ENCODE results near the gene MRNIP.

The MRNIP gene

DNA sequence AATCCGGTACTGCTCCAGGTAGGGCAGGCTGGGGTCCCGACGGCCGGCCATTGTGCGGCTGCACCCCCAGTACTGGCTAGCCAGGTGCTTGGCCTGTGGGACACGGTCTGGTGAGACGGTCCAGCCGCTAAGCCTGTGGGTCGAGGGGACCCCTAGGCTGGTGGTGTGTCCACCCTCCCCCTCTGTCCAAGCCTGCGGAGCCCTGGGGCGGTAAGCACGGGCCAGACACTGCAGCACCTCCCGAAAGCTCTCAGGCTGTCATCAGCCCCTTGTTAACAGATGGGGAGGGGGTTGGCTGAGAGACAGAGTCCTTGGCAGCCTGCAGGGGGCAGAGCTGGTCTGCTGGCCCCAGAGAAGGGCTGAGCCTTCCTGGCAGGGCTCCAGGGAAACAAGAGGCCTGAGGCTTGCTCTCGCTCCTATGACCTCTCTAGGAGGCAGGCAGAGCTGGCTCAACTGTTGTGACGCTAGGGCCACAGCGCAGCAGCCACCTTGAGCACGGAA, 11.8 kb upstream of the MRNIP start:
- TF ChIP-seq SUZ12 (IDR thresholded peaks at IDR 0.05; ENCODE audit: extremely low read depth, insufficient read depth, insufficient read length) (no peak), YY1 (IDR thresholded peaks at IDR 0.05; ENCODE audit: insufficient read depth, insufficient read length) (no peak), ZNF274 (IDR thresholded peaks at IDR 0.05; ENCODE audit: low read depth, low read length) (no peak)
- H3K27me3 ChIP-seq (ENCODE audit: insufficient read depth, insufficient read length): no peaks in the 10 kb centered on the region
- H3K36me3 ChIP-seq (ENCODE audit: insufficient read depth, insufficient read length, low read length): peaks cover 91% of the 10 kb centered on the region
- DNase-seq (ENCODE audit: low read depth, low spot score): peak; percentile 23
- no peaks in the 10 kb centered on the region for H3K9me3 ChIP-seq (ENCODE audit: insufficient read depth, low read length)
- peaks cover 7% of the 10 kb centered on the region for H3K4me1 ChIP-seq (ENCODE audit: insufficient read depth, insufficient read length)
- H3K4me3 ChIP-seq (ENCODE audit: insufficient read length, low read depth): no peak overlapping the region
- no peak overlapping the region for H3K9ac ChIP-seq (ENCODE audit: insufficient read length, low read depth)

DNA sequence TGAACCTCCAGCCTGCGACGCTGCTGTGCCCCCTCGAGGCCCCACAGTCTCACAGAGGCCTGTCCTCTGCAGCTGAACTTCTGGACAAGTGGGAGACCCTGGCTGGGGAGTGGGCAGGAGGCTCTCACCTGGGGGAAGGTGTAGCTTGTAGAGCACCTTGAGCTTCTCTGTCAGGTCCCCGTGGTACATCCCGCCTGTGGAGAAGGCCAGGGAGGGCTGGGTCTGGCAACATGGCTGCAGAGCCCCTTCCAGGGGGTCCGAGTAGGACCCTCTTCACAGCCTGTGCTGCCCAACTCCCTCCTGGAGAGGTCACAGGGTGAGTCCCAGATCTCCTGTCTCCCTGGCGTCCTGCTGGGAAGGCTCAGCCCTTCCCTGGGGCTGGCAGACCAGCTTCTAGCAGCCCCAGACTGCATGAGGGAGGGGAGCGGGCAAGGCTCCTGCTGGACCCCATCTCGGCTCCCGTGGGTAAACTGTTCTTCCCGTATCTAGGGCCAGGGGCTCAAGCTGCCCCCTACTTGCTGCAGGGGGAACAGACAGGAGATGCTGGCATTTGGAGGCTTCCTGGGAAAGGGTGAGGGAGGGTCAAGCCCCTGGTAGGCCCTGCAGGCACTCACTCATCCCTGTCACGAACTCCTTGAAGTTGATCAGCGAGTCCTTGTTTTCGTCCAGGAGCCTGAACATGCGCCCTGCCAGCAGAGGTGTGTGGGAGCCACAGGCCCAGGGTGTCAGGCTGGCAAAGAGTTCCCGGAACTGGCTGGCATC, 11.2 kb upstream of the MRNIP start:
- no peaks in the 10 kb centered on the region for H3K9me3 ChIP-seq (ENCODE audit: insufficient read depth, low read length)
- H3K4me1 ChIP-seq (ENCODE audit: insufficient read depth, insufficient read length): peaks cover 7% of the 10 kb centered on the region
- peaks cover 91% of the 10 kb centered on the region for H3K36me3 ChIP-seq (ENCODE audit: insufficient read depth, insufficient read length, low read length)
- H3K4me3 ChIP-seq (ENCODE audit: insufficient read length, low read depth): no peak overlapping the region
- no peaks in the 10 kb centered on the region for H3K27me3 ChIP-seq (ENCODE audit: insufficient read depth, insufficient read length)
- no peak overlapping the region for H3K9ac ChIP-seq (ENCODE audit: insufficient read length, low read depth)
- TF ChIP-seq ZNF274 (IDR thresholded peaks at IDR 0.05; ENCODE audit: low read depth, low read length) (no peak), YY1 (IDR thresholded peaks at IDR 0.05; ENCODE audit: insufficient read depth, insufficient read length) (no peak), SUZ12 (IDR thresholded peaks at IDR 0.05; ENCODE audit: extremely low read depth, insufficient read depth, insufficient read length) (no peak)
- DNase-seq (ENCODE audit: low read depth, low spot score): no peak

DNA sequence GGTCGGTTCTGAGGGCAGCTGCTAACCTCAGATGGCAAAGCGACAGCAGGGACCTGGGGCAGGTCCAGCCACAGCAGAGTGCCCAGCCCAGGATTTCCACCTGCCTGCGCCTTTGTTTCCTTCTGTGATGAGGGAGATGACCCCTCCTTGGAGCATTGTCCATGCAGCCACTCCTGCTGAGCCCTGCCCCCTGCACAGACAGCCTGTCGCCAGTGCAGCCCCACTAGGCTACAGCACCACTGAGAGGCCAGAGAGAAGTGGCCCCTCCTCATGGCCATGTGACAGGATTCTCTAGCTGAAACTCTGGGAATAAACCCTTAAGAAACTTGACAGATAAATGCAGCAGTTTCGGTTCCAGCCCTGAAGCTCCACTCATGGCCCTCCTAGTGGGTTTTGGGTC, 10.5 kb upstream of the MRNIP start:
- no peak for DNase-seq (ENCODE audit: low read depth, low spot score)
- TF ChIP-seq ZNF274 (IDR thresholded peaks at IDR 0.05; ENCODE audit: low read depth, low read length): no peak
- TF ChIP-seq YY1 (IDR thresholded peaks at IDR 0.05; ENCODE audit: insufficient read depth, insufficient read length): no peak
- no peak for TF ChIP-seq SUZ12 (IDR thresholded peaks at IDR 0.05; ENCODE audit: extremely low read depth, insufficient read depth, insufficient read length)
- no peak overlapping the region for H3K9ac ChIP-seq (ENCODE audit: insufficient read length, low read depth)
- H3K27me3 ChIP-seq (ENCODE audit: insufficient read depth, insufficient read length): no peaks in the 10 kb centered on the region
- H3K4me1 ChIP-seq (ENCODE audit: insufficient read depth, insufficient read length): peaks cover 7% of the 10 kb centered on the region
- no peaks in the 10 kb centered on the region for H3K9me3 ChIP-seq (ENCODE audit: insufficient read depth, low read length)
- H3K36me3 ChIP-seq (ENCODE audit: insufficient read depth, insufficient read length, low read length): peaks cover 89% of the 10 kb centered on the region
- H3K4me3 ChIP-seq (ENCODE audit: insufficient read length, low read depth): no peak overlapping the region

DNA sequence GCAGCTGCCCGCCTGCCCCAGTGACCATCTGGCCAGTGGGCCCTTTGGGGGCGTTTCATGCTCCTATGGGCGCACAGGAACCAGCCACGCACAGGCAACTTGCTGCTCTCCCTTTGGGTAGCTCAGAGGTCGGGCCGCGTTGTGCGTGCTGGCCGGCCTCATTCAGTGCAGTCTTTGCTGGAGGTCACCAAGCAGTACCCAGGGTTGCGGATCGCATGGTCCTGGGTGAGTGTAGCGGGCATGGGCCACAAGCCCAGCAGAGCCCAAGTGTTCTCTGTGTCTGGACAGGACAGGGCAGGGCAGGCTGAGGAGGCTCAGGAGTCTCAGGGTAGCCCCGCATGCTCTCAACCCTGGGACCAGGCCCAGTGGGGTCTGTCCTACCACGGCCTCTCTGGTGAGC, 9.9 kb upstream of the MRNIP start:
- TF ChIP-seq ZNF274 (IDR thresholded peaks at IDR 0.05; ENCODE audit: low read depth, low read length) (no peak), SUZ12 (IDR thresholded peaks at IDR 0.05; ENCODE audit: extremely low read depth, insufficient read depth, insufficient read length) (no peak)
- H3K36me3 ChIP-seq (ENCODE audit: insufficient read depth, insufficient read length, low read length): peaks cover 89% of the 10 kb centered on the region
- H3K4me1 ChIP-seq (ENCODE audit: insufficient read depth, insufficient read length): peaks cover 7% of the 10 kb centered on the region
- DNase-seq (ENCODE audit: low read depth, low spot score): no peak
- no peaks in the 10 kb centered on the region for H3K9me3 ChIP-seq (ENCODE audit: insufficient read depth, low read length)
- no peak overlapping the region for H3K4me3 ChIP-seq (ENCODE audit: insufficient read length, low read depth)
- no peak overlapping the region for H3K9ac ChIP-seq (ENCODE audit: insufficient read length, low read depth)
- no peaks in the 10 kb centered on the region for H3K27me3 ChIP-seq (ENCODE audit: insufficient read depth, insufficient read length)

DNA sequence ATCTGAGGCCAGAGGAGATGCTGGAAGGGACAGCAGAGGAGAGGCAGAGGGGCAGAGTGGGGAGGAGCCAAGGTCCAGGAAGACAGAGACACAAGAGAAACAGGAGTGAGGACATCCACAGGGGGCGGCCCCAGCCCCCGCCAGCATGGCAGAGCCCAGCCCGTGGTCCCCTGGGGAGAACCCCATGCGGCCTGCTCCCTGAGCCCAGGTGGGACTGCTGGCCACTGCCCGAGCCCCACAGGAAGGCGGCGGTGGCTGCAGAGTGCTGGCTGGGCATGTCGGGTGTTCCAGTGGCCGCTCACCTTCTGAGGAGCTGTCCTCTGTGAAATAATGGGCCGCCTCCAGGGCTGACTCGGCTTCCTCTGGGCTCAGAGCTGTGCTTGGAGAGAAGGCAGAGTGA, 8.9 kb upstream of the MRNIP start:
- TF ChIP-seq SUZ12 (IDR thresholded peaks at IDR 0.05; ENCODE audit: extremely low read depth, insufficient read depth, insufficient read length): no peak
- TF ChIP-seq YY1 (IDR thresholded peaks at IDR 0.05; ENCODE audit: insufficient read depth, insufficient read length): no peak
- TF ChIP-seq ZNF274 (IDR thresholded peaks at IDR 0.05; ENCODE audit: low read depth, low read length): no peak
- peaks cover 7% of the 10 kb centered on the region for H3K4me1 ChIP-seq (ENCODE audit: insufficient read depth, insufficient read length)
- no peak overlapping the region for H3K9ac ChIP-seq (ENCODE audit: insufficient read length, low read depth)
- peaks cover 90% of the 10 kb centered on the region for H3K36me3 ChIP-seq (ENCODE audit: insufficient read depth, insufficient read length, low read length)
- H3K9me3 ChIP-seq (ENCODE audit: insufficient read depth, low read length): peaks cover 1% of the 10 kb centered on the region; the same call in 1 of the 2 replicates
- no peak overlapping the region for H3K4me3 ChIP-seq (ENCODE audit: insufficient read length, low read depth)
- DNase-seq (ENCODE audit: low read depth, low spot score): no peak
- H3K27me3 ChIP-seq (ENCODE audit: insufficient read depth, insufficient read length): no peaks in the 10 kb centered on the region

DNA sequence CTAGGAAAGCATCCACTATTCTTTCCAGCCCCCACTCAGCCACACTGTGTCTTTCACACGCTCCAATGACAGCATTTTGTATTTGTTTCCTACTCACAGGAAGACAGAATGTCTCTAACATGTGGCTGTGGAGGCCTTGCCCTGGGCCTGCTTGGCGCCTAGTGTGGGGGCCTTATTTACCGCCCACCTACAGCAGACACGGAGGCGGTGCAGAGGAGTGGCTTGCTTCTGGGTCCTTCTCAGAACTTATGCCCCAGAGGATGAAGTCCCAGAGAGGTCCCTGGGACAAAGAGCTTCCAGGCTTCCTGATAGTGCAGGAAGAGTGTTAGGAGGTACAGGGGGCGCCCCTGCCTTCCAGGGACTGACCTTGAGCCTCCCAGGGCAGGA, 8.5 kb upstream of the MRNIP start:
- Histone ChIP-seq H3K9ac (ENCODE audit: insufficient read length, low read depth) (no peak overlapping the region), H3K27me3 (ENCODE audit: insufficient read depth, insufficient read length) (no peaks in the 10 kb centered on the region), H3K36me3 (ENCODE audit: insufficient read depth, insufficient read length, low read length) (peaks cover 90% of the 10 kb centered on the region), H3K4me1 (ENCODE audit: insufficient read depth, insufficient read length) (peaks cover 7% of the 10 kb centered on the region), H3K9me3 (ENCODE audit: insufficient read depth, low read length) (peaks cover 5% of the 10 kb centered on the region; the same call in 1 of the 2 replicates), H3K4me3 (ENCODE audit: insufficient read length, low read depth) (no peak overlapping the region)
- TF ChIP-seq ZNF274 (IDR thresholded peaks at IDR 0.05; ENCODE audit: low read depth, low read length): no peak
- no peak for TF ChIP-seq SUZ12 (IDR thresholded peaks at IDR 0.05; ENCODE audit: extremely low read depth, insufficient read depth, insufficient read length)
- no peak for TF ChIP-seq YY1 (IDR thresholded peaks at IDR 0.05; ENCODE audit: insufficient read depth, insufficient read length)
- DNase-seq (ENCODE audit: low read depth, low spot score): no peak

DNA sequence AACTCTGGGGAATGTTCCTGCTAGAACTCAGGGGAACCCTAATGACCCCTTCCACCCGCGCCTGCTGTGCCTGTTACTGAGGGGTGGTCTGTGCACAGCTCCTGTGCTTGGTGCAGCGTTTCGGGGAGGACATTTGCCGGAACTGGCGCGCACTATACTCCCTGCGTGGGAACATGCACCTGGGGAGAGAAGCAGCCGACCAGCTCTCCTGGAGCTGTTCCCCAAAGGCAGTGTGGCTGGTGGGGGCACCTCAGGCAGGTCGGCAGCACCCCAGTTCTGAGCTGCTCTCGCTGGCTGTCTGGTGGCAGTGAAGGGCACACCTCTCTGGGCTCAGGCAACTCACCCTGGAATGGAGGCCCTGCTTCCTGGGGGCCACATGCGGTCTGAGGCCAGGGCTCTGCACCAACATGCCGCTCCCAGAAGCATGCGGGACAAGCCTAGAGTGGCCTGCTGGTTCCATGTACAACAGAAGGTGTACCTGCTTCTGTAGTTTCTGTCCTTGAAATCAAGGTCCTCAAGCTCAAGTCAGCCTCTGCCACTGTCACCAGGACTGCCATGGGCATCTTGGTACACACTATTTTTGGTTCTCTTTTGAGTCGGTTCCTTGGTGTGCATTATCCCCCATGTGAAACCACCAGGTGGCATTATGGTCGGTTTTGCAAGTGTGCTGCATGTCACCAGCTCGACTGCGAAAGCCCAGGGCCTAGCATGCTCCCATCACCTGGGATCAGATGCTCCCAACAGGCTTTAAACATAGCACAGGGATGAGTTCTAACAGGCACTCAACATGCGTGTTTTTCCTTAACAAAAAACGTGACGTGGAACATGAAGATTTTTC, 7.8 kb upstream of the MRNIP start:
- peaks cover 7% of the 10 kb centered on the region for H3K4me1 ChIP-seq (ENCODE audit: insufficient read depth, insufficient read length)
- TF ChIP-seq ZNF274 (IDR thresholded peaks at IDR 0.05; ENCODE audit: low read depth, low read length): no peak
- no peak for TF ChIP-seq YY1 (IDR thresholded peaks at IDR 0.05; ENCODE audit: insufficient read depth, insufficient read length)
- TF ChIP-seq SUZ12 (IDR thresholded peaks at IDR 0.05; ENCODE audit: extremely low read depth, insufficient read depth, insufficient read length): no peak
- H3K9me3 ChIP-seq (ENCODE audit: insufficient read depth, low read length): peaks cover 5% of the 10 kb centered on the region; the same call in 1 of the 2 replicates
- H3K9ac ChIP-seq (ENCODE audit: insufficient read length, low read depth): no peak overlapping the region
- peaks cover 89% of the 10 kb centered on the region for H3K36me3 ChIP-seq (ENCODE audit: insufficient read depth, insufficient read length, low read length)
- H3K27me3 ChIP-seq (ENCODE audit: insufficient read depth, insufficient read length): no peaks in the 10 kb centered on the region
- H3K4me3 ChIP-seq (ENCODE audit: insufficient read length, low read depth): no peak overlapping the region
- DNase-seq (ENCODE audit: low read depth, low spot score): no peak
